Thymus (tissue), 14 donors: ENCODE data around the gene ENAM. TPM values are rescaled to one million over a fixed set of nuclear protein-coding genes. Genes with fewer than 3 reads are reported as not detected.

Experiments
- DNase-seq, 9 donors: peaks; one replicate each; pipeline ENCODE4 v3.0.0-alpha.2; 2013; ENCODE audit warnings: low spot score in 9 of 9, low read depth in 6 of 9, missing footprints in 1 of 9
- H3K27ac ChIP-seq, 2 donors: one replicate each; pipeline ENCODE4 v1.5.1; 2013; ENCODE audit warnings: control low read depth in 1 of 2, low read depth in 1 of 2, low read length in 1 of 2, mild to moderate bottlenecking in 1 of 2, moderate library complexity in 1 of 2
- H3K27me3 ChIP-seq, 2 donors: one replicate each; pipeline ENCODE4 v1.5.1; 2013; ENCODE audit warnings: low read length in 1 of 2; ENCODE audit not compliant: control insufficient read depth in 2 of 2, insufficient read depth in 1 of 2
- H3K36me3 ChIP-seq, 2 donors: one replicate each; pipeline ENCODE4 v1.5.1; 2013; ENCODE audit warnings: low read length in 1 of 2, mild to moderate bottlenecking in 1 of 2, moderate library complexity in 1 of 2; ENCODE audit not compliant: control insufficient read depth in 2 of 2, insufficient read depth in 2 of 2
- H3K4me1 ChIP-seq, 2 donors: one replicate each; pipeline ENCODE4 v1.5.1; 2013; ENCODE audit warnings: low read length in 2 of 2; ENCODE audit not compliant: control insufficient read depth in 2 of 2, insufficient read depth in 2 of 2
- H3K4me3 ChIP-seq, 2 donors: one replicate each; pipeline ENCODE4 v1.5.1; 2013; ENCODE audit warnings: low read length in 2 of 2, control low read depth in 1 of 2, mild to moderate bottlenecking in 1 of 2
- H3K9me3 ChIP-seq, 2 donors: one replicate each; pipeline ENCODE4 v1.5.1; 2013; ENCODE audit warnings: low read length in 1 of 2, mild to moderate bottlenecking in 1 of 2; ENCODE audit not compliant: control insufficient read depth in 2 of 2, insufficient read depth in 1 of 2
- WGBS: extraction: QIAGEN DNeasy Blood & Tissue Kit; methylation state at CpG from one replicate; pipeline ENCODE4 v1.1.7; 2013; 5-methylcytosine and 5-hydroxymethylcytosine counted together
- long read RNA-seq, 10 donors: transcript quantifications; one replicate each; lab custom pipeline, GENCODE V29; 2026
- polyA plus RNA-seq: library from polyadenylated mRNA; stranded (reverse); fragments of 200-250 nt; gene quantifications from one replicate; pipeline ENCODE4 v1.2.3, GENCODE V29; 2013
- total RNA-seq: library from RNA; stranded (reverse); fragments of 120-200 nt; gene quantifications from one replicate; pipeline ENCODE4 v1.2.4, GENCODE V29; 2013
- donor health status: healthy.

ENAM gene, protein sequence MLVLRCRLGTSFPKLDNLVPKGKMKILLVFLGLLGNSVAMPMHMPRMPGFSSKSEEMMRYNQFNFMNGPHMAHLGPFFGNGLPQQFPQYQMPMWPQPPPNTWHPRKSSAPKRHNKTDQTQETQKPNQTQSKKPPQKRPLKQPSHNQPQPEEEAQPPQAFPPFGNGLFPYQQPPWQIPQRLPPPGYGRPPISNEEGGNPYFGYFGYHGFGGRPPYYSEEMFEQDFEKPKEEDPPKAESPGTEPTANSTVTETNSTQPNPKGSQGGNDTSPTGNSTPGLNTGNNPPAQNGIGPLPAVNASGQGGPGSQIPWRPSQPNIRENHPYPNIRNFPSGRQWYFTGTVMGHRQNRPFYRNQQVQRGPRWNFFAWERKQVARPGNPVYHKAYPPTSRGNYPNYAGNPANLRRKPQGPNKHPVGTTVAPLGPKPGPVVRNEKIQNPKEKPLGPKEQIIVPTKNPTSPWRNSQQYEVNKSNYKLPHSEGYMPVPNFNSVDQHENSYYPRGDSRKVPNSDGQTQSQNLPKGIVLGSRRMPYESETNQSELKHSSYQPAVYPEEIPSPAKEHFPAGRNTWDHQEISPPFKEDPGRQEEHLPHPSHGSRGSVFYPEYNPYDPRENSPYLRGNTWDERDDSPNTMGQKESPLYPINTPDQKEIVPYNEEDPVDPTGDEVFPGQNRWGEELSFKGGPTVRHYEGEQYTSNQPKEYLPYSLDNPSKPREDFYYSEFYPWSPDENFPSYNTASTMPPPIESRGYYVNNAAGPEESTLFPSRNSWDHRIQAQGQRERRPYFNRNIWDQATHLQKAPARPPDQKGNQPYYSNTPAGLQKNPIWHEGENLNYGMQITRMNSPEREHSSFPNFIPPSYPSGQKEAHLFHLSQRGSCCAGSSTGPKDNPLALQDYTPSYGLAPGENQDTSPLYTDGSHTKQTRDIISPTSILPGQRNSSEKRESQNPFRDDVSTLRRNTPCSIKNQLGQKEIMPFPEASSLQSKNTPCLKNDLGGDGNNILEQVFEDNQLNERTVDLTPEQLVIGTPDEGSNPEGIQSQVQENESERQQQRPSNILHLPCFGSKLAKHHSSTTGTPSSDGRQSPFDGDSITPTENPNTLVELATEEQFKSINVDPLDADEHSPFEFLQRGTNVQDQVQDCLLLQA
- 1.2 TPM for total RNA-seq
- 0.07 TPM for polyA plus RNA-seq
- long read RNA-seq, donor 1, result 0 reads
- long read RNA-seq, donor 2, result 0 reads
- long read RNA-seq, donor 3, partial matches to known transcripts, result 22 of 22 reads
- long read RNA-seq, donor 3, other reads (novel, unspliced or antisense), result 0 of 22 reads
- long read RNA-seq, donor 4, result 0 reads
- long read RNA-seq, donor 5, result 0 reads
- long read RNA-seq, donor 6, result 0 reads
- long read RNA-seq, donor 7, result 0 reads
- long read RNA-seq, donor 8, result 0 reads
- long read RNA-seq, donor 9, result 0 reads
- long read RNA-seq, donor 10, result 0 reads

DNA sequence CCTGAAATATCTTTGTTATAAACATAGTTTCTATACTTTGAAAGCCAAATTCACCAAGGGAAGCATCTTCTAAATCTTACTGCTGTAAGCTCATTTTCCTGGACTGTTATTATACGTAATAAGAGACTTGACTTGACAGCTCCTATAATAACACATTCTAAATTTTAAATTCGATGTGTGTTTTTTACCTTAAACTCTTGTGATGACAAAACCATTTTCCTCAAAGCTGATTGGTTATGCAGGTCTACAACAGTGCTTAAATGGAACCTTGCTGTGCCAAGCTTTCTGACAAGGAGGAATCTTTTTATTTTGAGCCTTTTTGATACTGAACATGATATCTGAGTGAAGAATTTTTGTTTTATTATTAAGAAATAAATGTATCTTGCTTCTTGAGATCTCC lies at the start of gene ENAM:
ENAM (plus strand) TSS at position 301 of the 400 bp plus-strand sequence. CDS start 757 bp downstream, outside the sequence.
- no peaks in the 10 kb centered on the region for H3K36me3 ChIP-seq
- no peak within 1 kb of the TSS for H3K4me3 ChIP-seq
- no peaks in the 10 kb centered on the region for H3K4me1 ChIP-seq
- DNase-seq, result no peak
- 92% methylated on average over 2 of the region's 2 CpGs for WGBS
- no peak within 1 kb of the TSS for H3K27ac ChIP-seq
- H3K27me3 ChIP-seq, result no peaks in the 10 kb centered on the region
- H3K9me3 ChIP-seq, result no peaks in the 10 kb centered on the region

DNA sequence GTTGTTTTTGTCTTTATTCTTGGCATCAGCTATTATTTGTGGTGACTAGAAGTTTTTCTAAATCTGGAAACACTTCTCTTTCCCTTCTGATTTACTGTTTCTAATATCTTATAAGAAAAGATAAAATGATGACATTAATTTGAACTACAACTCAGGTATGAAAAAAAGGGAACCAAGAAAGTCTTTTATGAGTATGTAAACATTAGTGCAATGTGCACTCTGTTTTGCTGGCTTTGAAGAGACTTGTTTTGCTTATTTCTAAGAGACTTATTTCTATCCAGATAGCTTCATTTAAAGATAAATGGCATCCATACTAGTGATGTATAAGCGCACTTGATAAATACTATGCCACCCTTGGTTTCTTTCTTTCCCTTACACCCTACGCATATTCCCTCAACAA lies 46.6 kb upstream of the ENAM start:
- Histone ChIP-seq H3K27me3 (no peaks in the 10 kb centered on the region), H3K9me3 (no peaks in the 10 kb centered on the region), H3K36me3 (no peaks in the 10 kb centered on the region), H3K4me3 (no peak overlapping the region), H3K27ac (no peak overlapping the region), H3K4me1 (no peaks in the 10 kb centered on the region)
- 71% methylated on average over 2 of the region's 2 CpGs for WGBS
- DNase-seq, result no peak

- Histone ChIP-seq H3K27me3 (no peaks in the 10 kb centered on the region), H3K9me3 (no peaks in the 10 kb centered on the region), H3K36me3 (no peaks in the 10 kb centered on the region), H3K4me3 (no peak overlapping the region), H3K4me1 (no peaks in the 10 kb centered on the region), H3K27ac (no peak overlapping the region)
- 86% methylated on average over 9 of the region's 9 CpGs for WGBS
- peak in 1 of 9 donors; percentile 12 for DNase-seq
Observed at GRCh38 chr4:70583952-70584834, 44.4 kb upstream of the ENAM start.

DNA sequence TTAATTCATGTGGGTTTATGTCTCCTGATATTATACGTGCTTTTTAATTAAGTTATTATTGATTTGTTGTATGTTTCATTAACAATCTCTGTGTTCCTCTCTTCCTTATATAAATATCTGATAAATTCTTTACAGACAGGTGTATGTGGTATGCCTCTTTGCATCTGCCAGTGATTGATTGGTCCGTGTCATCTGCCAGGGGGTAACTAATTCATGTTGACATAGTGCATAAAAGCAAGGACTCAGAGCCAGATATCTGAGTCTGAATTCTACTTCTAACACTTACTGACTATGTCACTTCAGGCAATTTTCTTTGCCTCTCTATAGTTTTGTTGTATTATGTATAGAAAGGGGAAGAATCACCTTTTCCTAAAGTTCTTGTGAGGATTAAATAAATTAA lies 41.7 kb upstream of the ENAM start:
- H3K36me3 ChIP-seq, result no peaks in the 10 kb centered on the region
- H3K9me3 ChIP-seq, result no peaks in the 10 kb centered on the region
- no peaks in the 10 kb centered on the region for H3K4me1 ChIP-seq
- no peak overlapping the region for H3K4me3 ChIP-seq
- WGBS, result 94% methylated on average over 2 of the region's 2 CpGs
- H3K27me3 ChIP-seq, result no peaks in the 10 kb centered on the region
- H3K27ac ChIP-seq, result no peak overlapping the region
- DNase-seq, result no peak

DNA sequence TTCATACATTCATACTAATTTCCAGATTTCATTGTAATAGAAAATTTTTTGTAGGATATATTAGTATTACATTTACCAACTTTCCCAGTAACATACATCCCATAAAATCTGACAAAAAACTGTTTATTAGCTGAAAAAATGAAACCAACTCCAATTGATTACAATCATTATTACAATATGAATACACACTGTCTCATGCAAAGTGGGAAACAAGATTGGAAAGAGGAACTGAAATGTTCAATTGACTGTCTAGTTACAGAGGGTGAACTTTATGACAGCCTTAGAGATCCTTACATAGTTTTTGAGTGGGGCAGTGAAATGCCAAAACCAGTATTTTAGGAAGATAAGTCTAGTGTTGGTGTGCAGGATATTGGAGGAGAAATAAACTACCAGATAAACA lies 38.8 kb upstream of the ENAM start:
- no peak overlapping the region for H3K4me3 ChIP-seq
- H3K27ac ChIP-seq, result no peak overlapping the region
- no peak for DNase-seq
- no peaks in the 10 kb centered on the region for H3K27me3 ChIP-seq
- no peaks in the 10 kb centered on the region for H3K9me3 ChIP-seq
- H3K4me1 ChIP-seq, result no peaks in the 10 kb centered on the region
- H3K36me3 ChIP-seq, result no peaks in the 10 kb centered on the region

- Histone ChIP-seq H3K27me3 (no peaks in the 10 kb centered on the region), H3K27ac (no peak within 1 kb of the TSS), H3K9me3 (no peaks in the 10 kb centered on the region), H3K36me3 (no peaks in the 10 kb centered on the region), H3K4me1 (no peaks in the 10 kb centered on the region), H3K4me3 (no peak within 1 kb of the TSS)
- no peak for DNase-seq
- 98% methylated on average over 5 of the region's 5 CpGs for WGBS
Observed at GRCh38 chr4:70591955-70592582, 36.5 kb upstream of the ENAM start, which contains the start of gene AMBN. Gene AMBN, plus strand, starts transcription at chr4:70592256. Its CDS starts 103 bp downstream, at chr4:70592359.

- H3K36me3 ChIP-seq, result no peaks in the 10 kb centered on the region
- H3K9me3 ChIP-seq, result no peaks in the 10 kb centered on the region
- no peaks in the 10 kb centered on the region for H3K27me3 ChIP-seq
- H3K4me3 ChIP-seq, result no peak overlapping the region
- no peak overlapping the region for H3K27ac ChIP-seq
- H3K4me1 ChIP-seq, result no peaks in the 10 kb centered on the region
- DNase-seq, result no peak
Observed at GRCh38 chr4:70594196-70594595, 34.3 kb upstream of the ENAM start.

DNA sequence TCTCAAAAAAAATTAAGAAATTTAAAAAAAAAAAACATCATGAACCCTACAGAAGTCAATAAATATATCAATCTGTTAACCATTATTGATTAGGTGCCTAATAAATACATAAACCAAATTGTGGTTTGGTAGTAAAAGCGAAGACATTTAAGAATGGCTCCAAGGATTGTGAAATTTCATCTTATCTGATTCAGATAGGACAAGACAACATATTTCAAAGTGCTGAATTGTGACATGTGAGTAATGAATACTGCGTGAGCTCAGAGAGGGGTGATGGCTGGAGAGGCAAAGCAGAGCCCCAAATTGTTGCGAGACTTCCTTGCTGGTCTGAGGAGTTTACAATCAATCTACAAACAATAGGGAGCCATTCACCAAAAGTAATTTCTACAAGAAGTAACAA lies 28.2 kb upstream of the ENAM start:
- Histone ChIP-seq H3K36me3 (no peaks in the 10 kb centered on the region), H3K27me3 (no peaks in the 10 kb centered on the region), H3K4me1 (peaks cover 0 to 3% of the 10 kb centered on the region in 2 donors), H3K9me3 (no peaks in the 10 kb centered on the region), H3K4me3 (no peak overlapping the region), H3K27ac (no peak overlapping the region)
- 98% methylated on average over 3 of the region's 3 CpGs for WGBS
- no peak for DNase-seq
